ENCODE measurements around the gene CUEDC1.

- TF ChIP-seq CTCF (conservative IDR thresholded peaks at IDR 0.05; ENCODE audit: low read depth, low read length) (no peak), EZH2 (IDR thresholded peaks at IDR 0.05; ENCODE audit: borderline replicate concordance, low read depth, low read length, poor library complexity, severe bottlenecking) (no peak)
These were observed 95.4 kb downstream of the CUEDC1 start for GRCh38 chr17:57859601-57860413.
